ENCODE measurements around the gene EPHB1.
"Not testable (repeated sequence)": the region's sequence is repeated elsewhere in the genome, so short reads cannot be mapped to it uniquely, and the experiment has no call there.

The EPHB1 gene

GRCh38 chr3:135000465-135000864, 205.4 kb downstream of the EPHB1 start:
- no peak for DNase-seq (ENCODE audit: low read depth in 2 of 2)

- DNase-seq (ENCODE audit: low read depth in 2 of 2): not testable (repeated sequence)
Measured at GRCh38 chr3:135005616-135006015, 210.6 kb downstream of the EPHB1 start.

- DNase-seq (ENCODE audit: low read depth in 2 of 2): no peak
Measured at GRCh38 chr3:135007607-135008006, 212.5 kb downstream of the EPHB1 start.

GRCh38 chr3:135008326-135008725, 213.3 kb downstream of the EPHB1 start:
- DNase-seq (ENCODE audit: low read depth in 2 of 2): no peak

GRCh38 chr3:135009014-135009413, 214.0 kb downstream of the EPHB1 start:
- DNase-seq (ENCODE audit: low read depth in 2 of 2): no peak

GRCh38 chr3:135012101-135012500, 217.0 kb downstream of the EPHB1 start:
- DNase-seq (ENCODE audit: low read depth in 2 of 2): no peak

- no peak for DNase-seq (ENCODE audit: low read depth in 2 of 2)
Measured at GRCh38 chr3:135013206-135013605, 218.1 kb downstream of the EPHB1 start.

- no peak for DNase-seq (ENCODE audit: low read depth in 2 of 2)
Measured at GRCh38 chr3:135014566-135014965, 219.5 kb downstream of the EPHB1 start.

- no peak for DNase-seq (ENCODE audit: low read depth in 2 of 2)
Measured at GRCh38 chr3:135017003-135017893, 222.2 kb downstream of the EPHB1 start.

- no peak for DNase-seq (ENCODE audit: low read depth in 2 of 2)
Measured at GRCh38 chr3:135018149-135018923, 223.3 kb downstream of the EPHB1 start.

GRCh38 chr3:135020181-135020580, 225.1 kb downstream of the EPHB1 start:
- no peak for DNase-seq (ENCODE audit: low read depth in 2 of 2)

GRCh38 chr3:135023996-135024658, 229.1 kb downstream of the EPHB1 start:
- no peak for DNase-seq (ENCODE audit: low read depth in 2 of 2)

GRCh38 chr3:135030768-135031615, 235.9 kb downstream of the EPHB1 start:
- DNase-seq (ENCODE audit: low read depth in 2 of 2): not testable (repeated sequence)

- no peak for DNase-seq (ENCODE audit: low read depth in 2 of 2)
Measured at GRCh38 chr3:135033737-135034136, 238.7 kb downstream of the EPHB1 start.

GRCh38 chr3:135034291-135034768, 239.3 kb downstream of the EPHB1 start:
- DNase-seq (ENCODE audit: low read depth in 2 of 2): no peak

GRCh38 chr3:135034891-135035440, 239.9 kb downstream of the EPHB1 start:
- DNase-seq (ENCODE audit: low read depth in 2 of 2): no peak

- no peak for DNase-seq (ENCODE audit: low read depth in 2 of 2)
Measured at GRCh38 chr3:135038186-135038585, 243.1 kb downstream of the EPHB1 start.

- DNase-seq (ENCODE audit: low read depth in 2 of 2): not testable (repeated sequence)
Measured at GRCh38 chr3:135039536-135039935, 244.5 kb downstream of the EPHB1 start.

- no peak for DNase-seq (ENCODE audit: low read depth in 2 of 2)
Measured at GRCh38 chr3:135040321-135041240, 245.5 kb downstream of the EPHB1 start.

GRCh38 chr3:135041601-135042000, 246.5 kb downstream of the EPHB1 start:
- DNase-seq (ENCODE audit: low read depth in 2 of 2): no peak

All from stimulated activated CD4-positive, alpha-beta T cell treated with anti-CD3 and anti-CD28 coated beads, Interleukin-15, amount 100 ng/mL, for 48 hours (primary cell).